ENCODE measurements around the gene CFTR.

DNA sequence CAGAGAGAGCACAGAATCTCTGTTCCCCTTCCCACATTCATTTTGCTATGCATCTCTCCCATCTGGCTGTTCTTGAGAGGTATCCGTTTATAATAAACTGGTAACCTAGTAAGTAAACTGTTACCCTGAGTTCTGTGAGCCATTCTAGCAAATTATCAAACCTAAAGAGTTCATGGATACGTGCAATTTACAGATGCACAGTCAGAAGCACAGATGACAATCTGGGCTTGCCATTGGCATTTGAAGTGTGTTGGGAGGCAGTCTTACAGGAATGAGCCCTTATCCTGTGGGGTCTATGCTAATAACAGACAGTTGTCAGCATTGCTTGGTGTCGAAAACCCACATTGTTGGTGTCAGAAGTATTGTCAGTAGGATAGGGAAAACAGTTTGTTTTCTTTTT, 151.8 kb downstream of the CFTR start:
- TF ChIP-seq, protein P1, sequence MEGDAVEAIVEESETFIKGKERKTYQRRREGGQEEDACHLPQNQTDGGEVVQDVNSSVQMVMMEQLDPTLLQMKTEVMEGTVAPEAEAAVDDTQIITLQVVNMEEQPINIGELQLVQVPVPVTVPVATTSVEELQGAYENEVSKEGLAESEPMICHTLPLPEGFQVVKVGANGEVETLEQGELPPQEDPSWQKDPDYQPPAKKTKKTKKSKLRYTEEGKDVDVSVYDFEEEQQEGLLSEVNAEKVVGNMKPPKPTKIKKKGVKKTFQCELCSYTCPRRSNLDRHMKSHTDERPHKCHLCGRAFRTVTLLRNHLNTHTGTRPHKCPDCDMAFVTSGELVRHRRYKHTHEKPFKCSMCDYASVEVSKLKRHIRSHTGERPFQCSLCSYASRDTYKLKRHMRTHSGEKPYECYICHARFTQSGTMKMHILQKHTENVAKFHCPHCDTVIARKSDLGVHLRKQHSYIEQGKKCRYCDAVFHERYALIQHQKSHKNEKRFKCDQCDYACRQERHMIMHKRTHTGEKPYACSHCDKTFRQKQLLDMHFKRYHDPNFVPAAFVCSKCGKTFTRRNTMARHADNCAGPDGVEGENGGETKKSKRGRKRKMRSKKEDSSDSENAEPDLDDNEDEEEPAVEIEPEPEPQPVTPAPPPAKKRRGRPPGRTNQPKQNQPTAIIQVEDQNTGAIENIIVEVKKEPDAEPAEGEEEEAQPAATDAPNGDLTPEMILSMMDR (conservative IDR thresholded peaks at IDR 0.05 in 1 of 2, IDR thresholded peaks at IDR 0.05 in 1 of 2; ENCODE audit: low read depth in 1 of 2, low read length in 2 of 2): no peak
- TF ChIP-seq EZH2 (IDR thresholded peaks at IDR 0.05; ENCODE audit: low read length, missing control alignments): no peak

All from fibroblast of lung (primary cell).